Measurements from ENCODE around the gene SLC25A44. TPM values are rescaled to one million over a fixed set of nuclear protein-coding genes. Genes with fewer than 3 reads are reported as not detected.

The SLC25A44 gene
- total and polyA plus RNA-seq, 2 donors (not counting 1 experiment from before 2014, with no cell fraction given), result 14.9 to 27.2 TPM

- Mint-ChIP-seq H3K4me1 (peaks cover 4% of the 10 kb centered on the region), H3K4me3 (no peak overlapping the region), H3K9me3 (ENCODE audit: insufficient read depth) (no peaks in the 10 kb centered on the region), H3K27me3 (no peaks in the 10 kb centered on the region), H3K27ac (no peak overlapping the region)
- H3K27me3 ChIP-seq (replicated peaks in 1 of 4; ENCODE audit: control extremely low read depth in 1 of 4, control insufficient read depth in 3 of 4, insufficient read depth in 4 of 4, low read length in 3 of 4), result no peaks in the 10 kb centered on the region
- WGBS (ENCODE audit: insufficient coverage), result 100% methylated on average over 2 of the region's 3 CpGs
- H3K27ac ChIP-seq (ENCODE audit: low read length in 2 of 2), result no peak overlapping the region
- H3K36me3 ChIP-seq (replicated peaks in 1 of 2; ENCODE audit: control extremely low read depth in 1 of 2, control insufficient read depth in 1 of 2, extremely low read depth in 1 of 2, insufficient read depth in 2 of 2, low read length in 1 of 2), result peaks cover 0 to 44% of the 10 kb centered on the region in 2 experiments
- no peak overlapping the region for H2AFZ ChIP-seq (ENCODE audit: insufficient read depth, low read depth, low read length, poor library complexity, severe bottlenecking)
- peaks cover 0 to 5% of the 10 kb centered on the region in 2 donors for H3K4me1 ChIP-seq (ENCODE audit: control insufficient read depth in 2 of 2, insufficient read depth in 2 of 2, low read length in 2 of 2)
- TF ChIP-seq EZH2 (IDR thresholded peaks at IDR 0.05; ENCODE audit: borderline replicate concordance, insufficient read depth, low read depth, low read length, poor library complexity, severe bottlenecking) (no peak), CTCF (IDR thresholded peaks at IDR 0.05) (no peak)
- H3K9ac ChIP-seq (ENCODE audit: low read length), result no peak overlapping the region
- no peaks in the 10 kb centered on the region for H3K9me3 ChIP-seq (ENCODE audit: control extremely low read depth in 1 of 3, control insufficient read depth in 2 of 3, insufficient read depth in 1 of 3, low read length in 2 of 3)
- peaks cover 64% of the 10 kb centered on the region for H3K79me2 ChIP-seq (ENCODE audit: control insufficient read depth, insufficient read depth, low read length)
- no peak for DNase-seq
- H3K4me2 ChIP-seq (replicated peaks; ENCODE audit: low read depth, low read length, poor library complexity, severe bottlenecking), result no peak overlapping the region
- intact Hi-C loops (cut with micrococcal nuclease), result no loop called here
- CTCF ChIA-PET, result interaction anchor here (1.3 kb wide), 1 partner anchor 59 kb away, joined by 3 read pairs; no protein-coding TSS in a partner anchor
- H4K20me1 ChIP-seq (ENCODE audit: control insufficient read depth, insufficient read depth, low read length, poor library complexity, severe bottlenecking), result peaks cover 13% of the 10 kb centered on the region
- H3K4me3 ChIP-seq (ENCODE audit: control extremely low read depth in 1 of 5, extremely low read depth in 1 of 5, insufficient read depth in 1 of 5, low read depth in 2 of 5, low read length in 4 of 5), result no peak overlapping the region
- no peak for ATAC-seq (ENCODE audit: low read depth)
- POLR2A ChIA-PET, result interaction anchor here (0.7 kb wide), 1 partner anchor 20 kb away, joined by 3 read pairs; no protein-coding TSS in a partner anchor
Observed at GRCh38 chr1:156204686-156205085, 10.8 kb downstream of the SLC25A44 start.

GRCh38 chr1:156211243-156211642 lies 17.3 kb downstream of the SLC25A44 start:
- Histone ChIP-seq H3K4me3 (ENCODE audit: control extremely low read depth in 1 of 5, extremely low read depth in 1 of 5, insufficient read depth in 1 of 5, low read depth in 2 of 5, low read length in 4 of 5) (no peak overlapping the region), H3K4me2 (replicated peaks; ENCODE audit: low read depth, low read length, poor library complexity, severe bottlenecking) (no peak overlapping the region), H3K36me3 (replicated peaks in 1 of 2; ENCODE audit: control extremely low read depth in 1 of 2, control insufficient read depth in 1 of 2, extremely low read depth in 1 of 2, insufficient read depth in 2 of 2, low read length in 1 of 2) (peaks cover 0 to 36% of the 10 kb centered on the region in 2 experiments), H3K27ac (ENCODE audit: low read length in 2 of 2) (no peak overlapping the region), H3K79me2 (ENCODE audit: control insufficient read depth, insufficient read depth, low read length) (peaks cover 49% of the 10 kb centered on the region), H3K9me3 (ENCODE audit: control extremely low read depth in 1 of 3, control insufficient read depth in 2 of 3, insufficient read depth in 1 of 3, low read length in 2 of 3) (no peaks in the 10 kb centered on the region), H2AFZ (ENCODE audit: insufficient read depth, low read depth, low read length, poor library complexity, severe bottlenecking) (no peak overlapping the region), H3K9ac (ENCODE audit: low read length) (no peak overlapping the region), H3K27me3 (replicated peaks in 1 of 4; ENCODE audit: control extremely low read depth in 1 of 4, control insufficient read depth in 3 of 4, insufficient read depth in 4 of 4, low read length in 3 of 4) (no peaks in the 10 kb centered on the region), H4K20me1 (ENCODE audit: control insufficient read depth, insufficient read depth, low read length, poor library complexity, severe bottlenecking) (peaks cover 4% of the 10 kb centered on the region), H3K4me1 (ENCODE audit: control insufficient read depth in 2 of 2, insufficient read depth in 2 of 2, low read length in 2 of 2) (peaks cover 14 to 19% of the 10 kb centered on the region in 2 donors)
- no peak for TF ChIP-seq EZH2 (IDR thresholded peaks at IDR 0.05; ENCODE audit: borderline replicate concordance, insufficient read depth, low read depth, low read length, poor library complexity, severe bottlenecking)
- TF ChIP-seq CTCF (IDR thresholded peaks at IDR 0.05), result no peak
- 100% methylated on average over 1 of the region's 3 CpGs for WGBS (ENCODE audit: insufficient coverage)
- CTCF ChIA-PET, result interaction anchor here (1.7 to 3.4 kb wide), 2 partner anchors 13 to 15 kb away, joined by 3 to 18 read pairs; no protein-coding TSS in a partner anchor
- peaks cover 25% of the 10 kb centered on the region for H3K4me1 Mint-ChIP-seq
- H3K27ac Mint-ChIP-seq, result peak overlapping the region; percentile 38
- DNase-seq (no peak), ATAC-seq (ENCODE audit: low read depth) (no peak)
- POLR2A ChIA-PET, result no interaction called here
- H3K9me3 Mint-ChIP-seq (ENCODE audit: insufficient read depth), result no peaks in the 10 kb centered on the region
- peak overlapping the region; percentile 33 for H3K4me3 Mint-ChIP-seq
- intact Hi-C loops (cut with micrococcal nuclease), result loop anchor here (5.0 kb wide), 1 partner anchor 354 kb away; the partner anchor contains the start of genes GON4L and SYT11
- no peaks in the 10 kb centered on the region for H3K27me3 Mint-ChIP-seq
